HTERT RPE-1 (cell line): ENCODE results near the gene BRAF.
"Not testable (repeated sequence)": the region's sequence is repeated elsewhere in the genome, so short reads cannot be mapped to it uniquely, and the experiment has no call there.

Experiments
- in situ Hi-C: fragments of 300-500 bp; cut with MboI; formaldehyde crosslinking; loops from 4 replicates; pipeline ENCODE4 v1.14.3; 2020; ENCODE audit warnings: low sequenced_read_pairs

The BRAF gene

GRCh38 chr7:140920745-140921144, 4.0 kb downstream of the BRAF start:
- in situ Hi-C loops: no loop called here

- in situ Hi-C loops: no loop called here
Measured at GRCh38 chr7:140918236-140918635, 6.5 kb downstream of the BRAF start.

- in situ Hi-C loops: no loop called here
Measured at GRCh38 chr7:140917258-140917657, 7.5 kb downstream of the BRAF start.

GRCh38 chr7:140915935-140916555, 8.7 kb downstream of the BRAF start:
- in situ Hi-C loops: no loop called here

- in situ Hi-C loops: no loop called here
Measured at GRCh38 chr7:140914083-140914482, 10.6 kb downstream of the BRAF start.

GRCh38 chr7:140913596-140913928, 11.2 kb downstream of the BRAF start:
- in situ Hi-C loops: not testable (repeated sequence)

GRCh38 chr7:140911746-140912145, 13.0 kb downstream of the BRAF start:
- in situ Hi-C loops: no loop called here

GRCh38 chr7:140909476-140910161, 15.1 kb downstream of the BRAF start:
- in situ Hi-C loops: no loop called here

- in situ Hi-C loops: no loop called here
Measured at GRCh38 chr7:140908361-140908760, 16.4 kb downstream of the BRAF start.

GRCh38 chr7:140903741-140904480, 20.8 kb downstream of the BRAF start:
- in situ Hi-C loops: no loop called here

- in situ Hi-C loops: no loop called here
Measured at GRCh38 chr7:140902303-140902953, 22.3 kb downstream of the BRAF start.

- in situ Hi-C loops: no loop called here
Measured at GRCh38 chr7:140901941-140902302, 22.8 kb downstream of the BRAF start.

- in situ Hi-C loops: no loop called here
Measured at GRCh38 chr7:140899883-140900282, 24.8 kb downstream of the BRAF start.

GRCh38 chr7:140898786-140899536, 25.8 kb downstream of the BRAF start:
- in situ Hi-C loops: no loop called here

- in situ Hi-C loops: no loop called here
Measured at GRCh38 chr7:140896996-140897395, 27.7 kb downstream of the BRAF start.

GRCh38 chr7:140889645-140890044, 35.1 kb downstream of the BRAF start:
- in situ Hi-C loops: no loop called here

GRCh38 chr7:140889150-140889549, 35.6 kb downstream of the BRAF start:
- in situ Hi-C loops: no loop called here

GRCh38 chr7:140888087-140888486, 36.6 kb downstream of the BRAF start:
- in situ Hi-C loops: no loop called here

- in situ Hi-C loops: no loop called here
Measured at GRCh38 chr7:140885735-140886334, 38.9 kb downstream of the BRAF start.

- in situ Hi-C loops: no loop called here
Measured at GRCh38 chr7:140883378-140883777, 41.4 kb downstream of the BRAF start.

GRCh38 chr7:140882834-140883233, 41.9 kb downstream of the BRAF start:
- in situ Hi-C loops: not testable (repeated sequence)
